ENCODE results near the gene CYB5R3.

DNA sequence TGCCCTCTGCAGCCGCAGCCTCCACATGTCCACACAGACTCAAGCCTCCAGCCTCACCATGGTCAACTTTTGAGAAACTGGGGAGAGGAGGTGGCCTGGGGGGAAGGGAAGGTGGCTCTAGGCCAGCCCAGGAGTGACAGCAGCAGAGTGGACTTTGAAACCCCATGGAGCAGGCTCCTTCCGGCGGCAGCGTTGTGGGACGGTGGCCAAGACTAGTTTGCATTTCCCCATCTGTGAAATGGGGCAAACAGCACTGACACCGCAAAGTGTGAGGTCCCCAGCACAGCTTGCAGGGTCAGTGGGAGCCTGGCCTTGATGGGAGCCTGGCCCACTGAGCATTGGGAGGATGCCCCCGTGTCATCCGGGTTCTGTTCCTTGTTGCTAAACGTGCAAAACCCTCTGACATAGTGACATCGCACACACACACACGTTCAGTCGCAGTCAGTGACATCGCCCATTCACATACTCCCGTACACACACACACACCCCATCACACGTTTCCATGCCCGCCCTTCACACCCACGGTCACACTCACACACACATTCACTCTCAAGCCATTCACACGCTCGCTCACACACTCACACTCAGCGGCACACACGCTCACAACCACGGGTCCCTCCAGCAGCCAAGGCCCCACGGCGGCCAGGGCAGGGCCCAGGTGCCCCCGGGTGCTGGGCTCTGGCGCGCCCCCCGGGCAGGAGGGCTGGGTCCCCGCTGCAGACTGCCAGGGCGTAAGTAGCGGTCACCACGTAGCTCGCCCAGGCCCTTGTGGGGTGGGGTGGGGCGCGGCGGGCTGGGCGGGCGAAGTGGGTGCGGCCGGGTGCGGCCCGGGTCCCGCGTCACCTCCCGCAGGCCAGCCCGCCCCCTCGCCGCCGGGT is 585 bp downstream of the CYB5R3 start:
- TF ChIP-seq EZH2phosphoT487 (IDR thresholded peaks at IDR 0.05; ENCODE audit: insufficient read depth, low read depth), result no peak
- no peak for TF ChIP-seq EZH2 (IDR thresholded peaks at IDR 0.05; ENCODE audit: insufficient read depth, poor library complexity, severe bottlenecking)
